ENCODE measurements around the gene PIP4K2A.

The PIP4K2A gene

DNA sequence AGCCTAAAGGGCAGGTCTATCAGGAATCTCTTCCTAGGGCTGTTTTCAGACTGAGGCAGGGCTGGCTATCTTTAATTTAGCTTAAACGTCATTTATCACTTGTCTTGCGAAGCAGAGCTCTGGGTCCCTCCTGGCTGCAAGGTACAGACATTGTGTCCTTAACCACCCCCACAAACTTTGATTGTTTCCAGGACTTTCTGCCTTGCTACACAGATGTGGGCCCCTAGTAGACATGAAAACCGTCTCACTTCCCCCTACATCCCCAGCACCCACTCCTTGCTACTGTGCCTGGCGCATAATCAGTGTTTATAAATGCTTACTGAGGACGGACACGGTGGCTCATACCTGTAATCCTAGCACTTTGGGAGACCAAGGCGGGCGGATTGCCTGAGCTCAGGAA, 54.5 kb downstream of the PIP4K2A start:
- no peak for DNase-seq (ENCODE audit: low read depth, low spot score)
- TF ChIP-seq POLR2AphosphoS5 (IDR thresholded peaks at IDR 0.05; ENCODE audit: borderline replicate concordance, low read depth, low read length) (no peak), FOXP2 (optimal IDR thresholded peaks at IDR 0.05; ENCODE audit: control extremely low read depth, extremely low read length, insufficient read depth) (no peak)
- no peaks in the 10 kb centered on the region for H3K36me3 ChIP-seq (ENCODE audit: insufficient read depth, low read length)
- no peak overlapping the region for H3K27ac ChIP-seq
- no peaks in the 10 kb centered on the region for H3K9me3 ChIP-seq (ENCODE audit: low read depth, low read length)
- no peak overlapping the region for H3K9ac ChIP-seq (ENCODE audit: insufficient read length)
- no peak overlapping the region for H3K4me3 ChIP-seq

GRCh38 chr10:22658745-22659410, 55.5 kb downstream of the PIP4K2A start:
- no peak for DNase-seq (ENCODE audit: low read depth, low spot score)
- H3K27ac ChIP-seq, result no peak overlapping the region
- no peaks in the 10 kb centered on the region for H3K9me3 ChIP-seq (ENCODE audit: low read depth, low read length)
- TF ChIP-seq EZH2 (IDR thresholded peaks at IDR 0.05) (no peak), FOXP2 (optimal IDR thresholded peaks at IDR 0.05; ENCODE audit: control extremely low read depth, extremely low read length, insufficient read depth) (no peak), POLR2AphosphoS5 (IDR thresholded peaks at IDR 0.05; ENCODE audit: borderline replicate concordance, low read depth, low read length) (no peak)
- H3K36me3 ChIP-seq (ENCODE audit: insufficient read depth, low read length), result no peaks in the 10 kb centered on the region
- no peak overlapping the region; the same call in 1 of the 2 replicates for H3K4me3 ChIP-seq
- no peak overlapping the region for H3K9ac ChIP-seq (ENCODE audit: insufficient read length)

DNA sequence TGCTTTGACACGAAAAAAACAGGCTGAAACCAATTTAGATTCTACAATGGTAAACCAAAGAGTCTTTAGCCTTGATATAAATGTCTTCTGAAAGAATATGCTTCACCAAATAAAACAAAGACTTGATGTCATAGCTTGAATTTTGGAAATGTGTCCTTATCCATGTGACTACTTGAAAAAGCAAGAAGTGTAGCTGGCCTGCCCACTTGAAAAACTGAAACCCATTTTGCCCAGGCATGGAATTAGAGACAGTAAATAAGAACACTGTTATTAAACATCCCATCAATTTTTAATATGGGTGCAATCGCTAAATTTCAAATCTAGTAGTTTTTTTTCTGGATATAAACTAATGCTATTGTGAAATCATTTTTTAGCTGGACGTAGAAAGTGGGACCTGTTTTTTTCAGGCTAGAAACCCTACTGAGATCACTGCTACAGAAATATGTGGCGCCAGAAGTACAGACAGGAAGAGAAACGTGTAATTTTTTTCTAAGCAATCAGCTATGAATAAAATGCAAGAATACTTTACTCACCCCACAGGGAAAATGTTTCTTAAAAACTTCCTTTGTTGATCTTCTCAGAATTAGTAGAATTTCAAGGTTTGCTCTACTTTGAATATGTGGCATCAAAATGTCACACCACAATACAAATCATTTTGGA, 56.7 kb downstream of the PIP4K2A start:
- no peak for DNase-seq (ENCODE audit: low read depth, low spot score)
- H3K4me3 ChIP-seq, result peak overlapping the region; percentile 35
- no peaks in the 10 kb centered on the region for H3K36me3 ChIP-seq (ENCODE audit: insufficient read depth, low read length)
- H3K9ac ChIP-seq (ENCODE audit: insufficient read length), result no peak overlapping the region
- H3K27ac ChIP-seq, result peak overlapping the region; percentile 73; the same call in 1 of the 2 replicates
- no peak for TF ChIP-seq POLR2AphosphoS5 (IDR thresholded peaks at IDR 0.05; ENCODE audit: borderline replicate concordance, low read depth, low read length)
- TF ChIP-seq EZH2 (IDR thresholded peaks at IDR 0.05), result no peak
- TF ChIP-seq FOXP2 (optimal IDR thresholded peaks at IDR 0.05; ENCODE audit: control extremely low read depth, extremely low read length, insufficient read depth), result no peak
- no peaks in the 10 kb centered on the region for H3K9me3 ChIP-seq (ENCODE audit: low read depth, low read length)

DNA sequence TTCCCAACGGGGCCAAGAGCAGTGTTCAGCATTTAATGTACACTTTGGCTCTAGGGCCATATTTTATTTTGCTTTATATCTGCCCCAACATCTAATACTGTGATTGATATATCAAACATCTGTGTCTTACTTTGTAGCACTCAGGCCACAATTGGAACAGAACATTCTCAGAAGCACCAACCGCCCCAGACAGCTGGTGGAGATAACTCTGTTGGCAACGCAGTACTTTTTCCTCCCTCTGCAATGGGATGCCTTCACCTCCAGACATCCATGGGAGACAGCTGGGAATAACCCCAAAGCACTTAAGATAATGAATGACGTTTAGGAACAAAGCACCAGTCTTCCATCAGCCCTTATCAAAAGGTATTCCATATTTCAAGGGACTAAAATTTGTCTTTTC, 57.4 kb downstream of the PIP4K2A start:
- Histone ChIP-seq H3K4me3 (no peak overlapping the region), H3K9me3 (ENCODE audit: low read depth, low read length) (no peaks in the 10 kb centered on the region), H3K36me3 (ENCODE audit: insufficient read depth, low read length) (no peaks in the 10 kb centered on the region), H3K9ac (ENCODE audit: insufficient read length) (no peak overlapping the region), H3K27ac (no peak overlapping the region)
- no peak for DNase-seq (ENCODE audit: low read depth, low spot score)
- TF ChIP-seq POLR2AphosphoS5 (IDR thresholded peaks at IDR 0.05; ENCODE audit: borderline replicate concordance, low read depth, low read length), result no peak

DNA sequence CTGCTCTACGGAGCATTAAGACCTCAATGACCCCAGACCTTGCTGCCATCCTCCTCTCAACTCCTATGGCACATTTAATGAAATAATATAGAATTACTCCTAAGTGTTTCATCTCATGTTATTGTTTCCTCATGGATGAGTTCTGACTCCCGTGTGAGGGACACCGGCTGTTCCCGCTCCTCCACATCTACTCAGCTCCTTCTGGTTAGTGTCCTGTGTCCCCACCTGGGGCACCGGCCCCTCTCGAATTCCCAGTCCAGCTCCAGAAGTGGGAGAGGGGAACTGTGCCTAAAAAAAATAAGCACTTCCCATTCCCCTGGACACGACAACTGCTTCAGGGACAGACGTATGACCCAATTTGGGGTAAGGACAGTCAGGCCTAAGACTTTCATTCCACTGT, 58.3 kb downstream of the PIP4K2A start:
- Histone ChIP-seq H3K9ac (ENCODE audit: insufficient read length) (no peak overlapping the region), H3K36me3 (ENCODE audit: insufficient read depth, low read length) (no peaks in the 10 kb centered on the region), H3K27ac (no peak overlapping the region), H3K9me3 (ENCODE audit: low read depth, low read length) (no peaks in the 10 kb centered on the region), H3K4me3 (no peak overlapping the region)
- TF ChIP-seq EZH2 (IDR thresholded peaks at IDR 0.05) (no peak), FOXP2 (optimal IDR thresholded peaks at IDR 0.05; ENCODE audit: control extremely low read depth, extremely low read length, insufficient read depth) (no peak)
- DNase-seq (ENCODE audit: low read depth, low spot score), result no peak

DNA sequence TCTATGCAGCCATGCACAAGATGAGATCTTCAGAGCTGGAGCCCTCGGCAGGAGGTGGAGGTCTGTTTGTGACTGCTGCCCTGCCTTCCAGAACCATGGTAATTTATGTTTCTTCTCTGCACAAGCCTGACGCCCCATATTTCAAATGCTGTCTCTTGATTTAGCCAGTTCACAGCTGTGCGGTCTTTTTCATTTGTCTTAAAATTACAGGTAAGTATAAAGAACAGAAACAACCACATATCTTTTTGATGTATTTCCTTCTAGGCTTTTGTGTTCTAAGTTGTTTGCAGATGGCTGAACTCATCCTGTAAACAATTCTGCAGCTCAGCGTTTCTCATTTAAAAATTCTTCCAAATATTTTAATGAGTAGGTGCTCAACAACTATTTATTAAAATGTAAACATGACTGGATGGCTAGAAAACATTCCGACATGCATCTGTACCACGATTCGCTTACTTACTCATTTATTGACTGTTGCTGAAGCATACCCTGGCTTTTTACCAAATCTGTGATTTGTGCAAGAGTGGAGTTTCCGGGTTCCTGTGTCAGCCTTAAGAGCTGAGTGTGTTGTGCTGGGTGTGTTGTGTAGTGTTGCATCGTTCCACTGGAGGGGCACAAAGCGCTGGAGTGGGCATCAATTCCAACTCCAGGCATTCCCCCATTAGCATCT, 58.9 kb downstream of the PIP4K2A start:
- H3K27ac ChIP-seq, result no peak overlapping the region

GRCh38 chr10:22652988-22653481, 61.3 kb downstream of the PIP4K2A start:
- Histone ChIP-seq H3K9ac (ENCODE audit: insufficient read length) (no peak overlapping the region), H3K9me3 (ENCODE audit: low read depth, low read length) (no peaks in the 10 kb centered on the region), H3K36me3 (ENCODE audit: insufficient read depth, low read length) (no peaks in the 10 kb centered on the region), H3K4me3 (no peak overlapping the region), H3K27ac (no peak overlapping the region)
- TF ChIP-seq EZH2 (IDR thresholded peaks at IDR 0.05) (no peak), FOXP2 (optimal IDR thresholded peaks at IDR 0.05; ENCODE audit: control extremely low read depth, extremely low read length, insufficient read depth) (no peak), POLR2AphosphoS5 (IDR thresholded peaks at IDR 0.05; ENCODE audit: borderline replicate concordance, low read depth, low read length) (no peak)
- DNase-seq (ENCODE audit: low read depth, low spot score), result no peak

More for the DNA sequence above, 58.9 kb downstream of the PIP4K2A start:
- TF ChIP-seq EZH2 (IDR thresholded peaks at IDR 0.05) (no peak), FOXP2 (optimal IDR thresholded peaks at IDR 0.05; ENCODE audit: control extremely low read depth, extremely low read length, insufficient read depth) (no peak), POLR2AphosphoS5 (IDR thresholded peaks at IDR 0.05; ENCODE audit: borderline replicate concordance, low read depth, low read length) (no peak)
- Histone ChIP-seq H3K36me3 (ENCODE audit: insufficient read depth, low read length) (no peaks in the 10 kb centered on the region), H3K9ac (ENCODE audit: insufficient read length) (no peak overlapping the region), H3K9me3 (ENCODE audit: low read depth, low read length) (no peaks in the 10 kb centered on the region), H3K4me3 (no peak overlapping the region)
- DNase-seq (ENCODE audit: low read depth, low spot score), result no peak

- no peaks in the 10 kb centered on the region for H3K36me3 ChIP-seq (ENCODE audit: insufficient read depth, low read length)
- no peak overlapping the region for H3K27ac ChIP-seq
- H3K4me3 ChIP-seq, result no peak overlapping the region
- no peak for DNase-seq (ENCODE audit: low read depth, low spot score)
- TF ChIP-seq FOXP2 (optimal IDR thresholded peaks at IDR 0.05; ENCODE audit: control extremely low read depth, extremely low read length, insufficient read depth) (no peak), POLR2AphosphoS5 (IDR thresholded peaks at IDR 0.05; ENCODE audit: borderline replicate concordance, low read depth, low read length) (no peak), EZH2 (IDR thresholded peaks at IDR 0.05) (no peak)
- H3K9ac ChIP-seq (ENCODE audit: insufficient read length), result no peak overlapping the region
- no peaks in the 10 kb centered on the region for H3K9me3 ChIP-seq (ENCODE audit: low read depth, low read length)
Observed at GRCh38 chr10:22651276-22651980, 63.0 kb downstream of the PIP4K2A start.

All from SK-N-MC (cell line).